Body of pancreas (tissue), 4 donors: Measurements from ENCODE around the gene IRS4. TPM values are rescaled to one million over a fixed set of nuclear protein-coding genes. Genes with fewer than 3 reads are reported as not detected.

ENCODE experiments used
- ATAC-seq: fragments of 150-250 bp; one replicate; pipeline ENCODE4 v1.9.1; 2016
- DNase-seq, 4 donors: peaks; one replicate each; pipeline ENCODE4 v3.0.0-alpha.2; 2019
- H3K27ac ChIP-seq, 4 donors: fragments of 200-600 bp; sonication (generic); 1 replicate in 3 of 4; 2 replicates in 1 of 4; pipeline versions ENCODE4 v1.5.1 to v1.6.1; 2016 to 2019; ENCODE audit warnings: mild to moderate bottlenecking in 1 of 4, mixed read lengths in 1 of 4, moderate library complexity in 1 of 4
- H3K27me3 ChIP-seq, 2 donors: fragments of 200-600 bp; sonication (generic); one replicate each; pipeline ENCODE4 v1.6.0; 2016; ENCODE audit warnings: mild to moderate bottlenecking in 1 of 2
- H3K36me3 ChIP-seq, 2 donors: fragments of 200-600 bp; sonication (generic); replicated peaks in 1 of 2; 2 replicates each; pipeline ENCODE4 v1.5.1; 2016; ENCODE audit warnings: low read depth in 2 of 2; ENCODE audit not compliant: insufficient read depth in 1 of 2
- H3K4me1 ChIP-seq: fragments of 200-600 bp; sonication (generic); one replicate; pipeline ENCODE4 v1.6.0; 2016
- H3K4me3 ChIP-seq, 2 donors: fragments of 200-600 bp; sonication (generic); 1 replicate in 1 of 2; 2 replicates in 1 of 2; pipeline ENCODE4 v1.5.1; 2016 to 2019
- H3K9me3 ChIP-seq, 3 donors: fragments of 200-600 bp; sonication (generic); 1 replicate in 2 of 3; 2 replicates in 1 of 3; pipeline ENCODE4 v1.5.1; 2016
- CTCF ChIP-seq, 7 experiments: fragments of 450-650 bp in 4 of 7; fragments of 200-600 bp in 3 of 7; sonication (generic) in 3 of 7; IDR thresholded peaks; one replicate each; pipeline ENCODE4 v1.5.1; 2016 to 2019; ENCODE audit warnings: antibody characterized with exemption in 7 of 7
- POLR2A ChIP-seq, 3 donors: fragments of 450-650 bp; IDR thresholded peaks; one replicate each; pipeline ENCODE4 v1.6.1; 2016; ENCODE audit warnings: antibody characterized with exemption in 3 of 3, mild to moderate bottlenecking in 2 of 3
- WGBS, 2 donors: methylation state at CpG; one replicate each; pipeline ENCODE4 v1.1.5; 2017; 5-methylcytosine and 5-hydroxymethylcytosine counted together
- intact Hi-C: fragments of 100-400 bp; cut with DNase I; formaldehyde crosslinking; loops from one replicate; pipeline ENCODE4 v1.15.1; 2023
- total RNA-seq, 2 donors: library from RNA; depleted of rRNA; stranded (reverse); fragments of >200 nt; gene quantifications; one replicate each; pipeline ENCODE4 v1.1.0, GENCODE V29; 2016

IRS4 gene
- total RNA-seq, 2 donors from 2014 or later = 0.26 TPM; not detected in 1

- intact Hi-C loops = no loop called here
- H3K27ac ChIP-seq = no peak overlapping the region
- H3K4me1 ChIP-seq = no peaks in the 10 kb centered on the region
- no peaks in the 10 kb centered on the region for H3K9me3 ChIP-seq
- WGBS, 2 donors = 70 to 83% methylated on average over 2 of the region's 2 CpGs
- no peak for TF ChIP-seq POLR2A (IDR thresholded peaks at IDR 0.05)
- no peak for TF ChIP-seq CTCF (IDR thresholded peaks at IDR 0.05)
- no peaks in the 10 kb centered on the region for H3K36me3 ChIP-seq
- DNase-seq (no peak), ATAC-seq (no peak)
- H3K27me3 ChIP-seq = no peaks in the 10 kb centered on the region
- no peak overlapping the region for H3K4me3 ChIP-seq
Observed at GRCh38 chrX:108704839-108705238, 31.5 kb downstream of the IRS4 start.

- H3K36me3 ChIP-seq = no peaks in the 10 kb centered on the region
- DNase-seq (no peak), ATAC-seq (no peak)
- H3K27ac ChIP-seq = no peak overlapping the region
- 14 to 73% methylated on average over 1 of the region's 1 CpG for WGBS, 2 donors
- intact Hi-C loops = no loop called here
- no peaks in the 10 kb centered on the region for H3K4me1 ChIP-seq
- H3K27me3 ChIP-seq = no peaks in the 10 kb centered on the region
- H3K4me3 ChIP-seq = no peak overlapping the region
- H3K9me3 ChIP-seq = no peaks in the 10 kb centered on the region
- TF ChIP-seq POLR2A (IDR thresholded peaks at IDR 0.05) (no peak), CTCF (IDR thresholded peaks at IDR 0.05) (no peak)
Observed at GRCh38 chrX:108702530-108702929, 33.8 kb downstream of the IRS4 start.

GRCh38 chrX:108701633-108702032 is 34.7 kb downstream of the IRS4 start:
- Histone ChIP-seq H3K4me3 (no peak overlapping the region), H3K36me3 (no peaks in the 10 kb centered on the region), H3K27me3 (no peaks in the 10 kb centered on the region), H3K27ac (no peak overlapping the region), H3K4me1 (no peaks in the 10 kb centered on the region), H3K9me3 (no peaks in the 10 kb centered on the region)
- ATAC-seq = no peak
- 69 to 79% methylated on average over 2 of the region's 2 CpGs for WGBS, 2 donors
- no peak for TF ChIP-seq POLR2A (IDR thresholded peaks at IDR 0.05)
- TF ChIP-seq CTCF (IDR thresholded peaks at IDR 0.05) = no peak
- intact Hi-C loops = no loop called here
- DNase-seq = no peak

- H3K27me3 ChIP-seq = no peaks in the 10 kb centered on the region
- TF ChIP-seq POLR2A (IDR thresholded peaks at IDR 0.05) = no peak
- TF ChIP-seq CTCF (IDR thresholded peaks at IDR 0.05) = peak; percentile 9 to 59 (median 42)
- no peaks in the 10 kb centered on the region for H3K36me3 ChIP-seq
- no peaks in the 10 kb centered on the region for H3K9me3 ChIP-seq
- no peak overlapping the region for H3K27ac ChIP-seq
- ATAC-seq = no peak
- intact Hi-C loops = no loop called here
- H3K4me1 ChIP-seq = no peaks in the 10 kb centered on the region
- peak in 1 of 4 donors; percentile 1 for DNase-seq
- 24 to 45% methylated on average over 1 of the region's 1 CpG for WGBS, 2 donors
- no peak overlapping the region for H3K4me3 ChIP-seq
Observed at GRCh38 chrX:108699368-108699767, 37.0 kb downstream of the IRS4 start.

GRCh38 chrX:108696690-108697089 is 39.7 kb downstream of the IRS4 start:
- H3K4me3 ChIP-seq = no peak overlapping the region
- TF ChIP-seq CTCF (IDR thresholded peaks at IDR 0.05) = no peak
- no peak for TF ChIP-seq POLR2A (IDR thresholded peaks at IDR 0.05)
- H3K27me3 ChIP-seq = no peaks in the 10 kb centered on the region
- H3K9me3 ChIP-seq = no peaks in the 10 kb centered on the region
- no peaks in the 10 kb centered on the region for H3K36me3 ChIP-seq
- H3K4me1 ChIP-seq = no peaks in the 10 kb centered on the region
- intact Hi-C loops = no loop called here
- no peak overlapping the region for H3K27ac ChIP-seq
- 81 to 83% methylated on average over 3 of the region's 3 CpGs for WGBS, 2 donors
- no peak for DNase-seq
- no peak for ATAC-seq
